Activated CD4-positive, alpha-beta T cell treated with anti-CD3 and anti-CD28 coated beads, Interleukin-2, amount 10 ng/mL, durations not matched to agents 24 days and 14 days (primary cell): Measurements from ENCODE around the gene RNF183. TPM values are rescaled to one million over a fixed set of nuclear protein-coding genes. Genes with fewer than 3 reads are reported as not detected.

Source experiments
- DNase-seq: peaks from one replicate; pipeline ENCODE4 v3.0.0; 2022
- H3K27ac Mint-ChIP-seq: one replicate; pipeline ENCODE4 v1.8.0; 2022; ENCODE audit warnings: mild to moderate bottlenecking, mixed read lengths
- H3K27me3 Mint-ChIP-seq: one replicate; pipeline ENCODE4 v1.8.0; 2022; ENCODE audit warnings: mixed read lengths
- H3K36me3 Mint-ChIP-seq: one replicate; pipeline ENCODE4 v1.8.0; 2022; ENCODE audit warnings: low read depth, mild to moderate bottlenecking, mixed read lengths
- H3K4me1 Mint-ChIP-seq: one replicate; pipeline ENCODE4 v1.8.0; 2021; ENCODE audit warnings: mixed read lengths
- H3K4me3 Mint-ChIP-seq: one replicate; pipeline ENCODE4 v1.8.0; 2022; ENCODE audit warnings: mild to moderate bottlenecking, moderate library complexity, mixed read lengths
- H3K9me3 Mint-ChIP-seq: one replicate; pipeline ENCODE4 v1.8.0; 2021; ENCODE audit warnings: mixed read lengths
- intact Hi-C: fragments of 100-400 bp; cut with micrococcal nuclease; formaldehyde crosslinking; loops from one replicate; pipeline ENCODE4 v1.15.1; 2023
- total RNA-seq: library from RNA; stranded (reverse); gene quantifications from 2 replicates; pipeline ENCODE4 v1.2.3, GENCODE V29; 2022

RNF183 gene, protein sequence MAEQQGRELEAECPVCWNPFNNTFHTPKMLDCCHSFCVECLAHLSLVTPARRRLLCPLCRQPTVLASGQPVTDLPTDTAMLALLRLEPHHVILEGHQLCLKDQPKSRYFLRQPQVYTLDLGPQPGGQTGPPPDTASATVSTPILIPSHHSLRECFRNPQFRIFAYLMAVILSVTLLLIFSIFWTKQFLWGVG
- total RNA-seq = 0.12 TPM in 1 of 2 replicates, not detected in the other

DNA sequence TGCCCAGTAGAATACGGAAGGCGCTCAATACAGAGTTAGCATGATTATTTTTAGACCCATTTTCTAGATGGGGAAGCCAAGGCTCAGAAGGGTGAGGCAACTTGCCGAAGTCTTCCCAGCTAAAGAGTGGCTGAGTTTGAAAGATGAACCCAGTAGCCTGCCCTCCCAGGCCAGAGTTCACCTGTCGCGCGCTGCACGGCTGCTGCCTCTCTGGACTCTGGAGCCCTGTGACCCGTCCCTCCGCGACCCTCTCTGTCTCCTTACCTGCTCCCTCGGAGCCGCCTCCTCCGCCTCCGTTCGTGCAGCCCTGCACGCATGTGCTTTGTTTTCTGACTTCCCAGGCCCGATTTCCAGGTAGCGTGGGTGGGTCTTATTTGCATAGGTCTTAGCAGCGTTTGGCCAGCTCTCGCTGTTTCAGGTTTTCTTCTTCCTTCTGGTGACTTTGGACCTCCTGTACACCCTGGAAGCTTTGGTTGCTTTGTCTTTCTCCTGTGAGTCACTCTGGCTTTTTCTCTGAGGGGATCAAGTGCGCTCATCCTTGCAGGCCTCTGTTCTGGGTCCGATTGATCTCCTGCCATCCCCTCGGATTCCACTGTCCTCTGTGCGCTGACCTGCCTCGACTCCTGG, at the start of gene RNF183:
RNF183 (minus strand) TSS at position 585 of the 627 bp plus-strand sequence. CDS start 5,192 bp downstream, outside the sequence.
- Mint-ChIP-seq H3K27me3 (peaks cover 17% of the 10 kb centered on the region), H3K4me3 (no peak within 1 kb of the TSS), H3K27ac (no peak within 1 kb of the TSS), H3K36me3 (no peaks in the 10 kb centered on the region), H3K9me3 (no peaks in the 10 kb centered on the region), H3K4me1 (no peaks in the 10 kb centered on the region)
- no peak for DNase-seq
- intact Hi-C loops = no loop called here

DNA sequence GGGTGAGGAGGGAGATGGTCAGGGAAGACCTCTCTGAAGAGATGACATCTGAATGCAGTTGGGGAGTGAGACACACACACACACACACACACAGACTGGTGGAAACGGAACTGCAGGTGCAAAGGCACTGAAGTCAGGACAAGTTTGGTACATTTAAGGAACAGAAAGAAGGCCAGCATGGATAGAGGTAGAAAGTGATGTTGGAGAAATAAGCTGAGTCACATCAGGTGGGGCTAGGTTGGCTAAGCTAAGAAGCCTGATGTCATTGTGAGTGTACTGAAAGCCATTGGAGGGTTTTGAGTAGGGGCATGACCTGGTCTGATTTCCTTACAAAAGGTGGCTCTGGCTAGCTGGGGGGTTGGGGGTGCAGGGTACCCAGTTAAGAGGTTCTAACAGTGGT, 49.2 kb upstream of the RNF183 start:
- Mint-ChIP-seq H3K9me3 (no peaks in the 10 kb centered on the region), H3K4me1 (peaks cover 44% of the 10 kb centered on the region), H3K27me3 (no peaks in the 10 kb centered on the region), H3K36me3 (peaks cover 11% of the 10 kb centered on the region), H3K4me3 (no peak overlapping the region), H3K27ac (peak overlapping the region; percentile 51)
- DNase-seq = no peak
- intact Hi-C loops = no loop called here

DNA sequence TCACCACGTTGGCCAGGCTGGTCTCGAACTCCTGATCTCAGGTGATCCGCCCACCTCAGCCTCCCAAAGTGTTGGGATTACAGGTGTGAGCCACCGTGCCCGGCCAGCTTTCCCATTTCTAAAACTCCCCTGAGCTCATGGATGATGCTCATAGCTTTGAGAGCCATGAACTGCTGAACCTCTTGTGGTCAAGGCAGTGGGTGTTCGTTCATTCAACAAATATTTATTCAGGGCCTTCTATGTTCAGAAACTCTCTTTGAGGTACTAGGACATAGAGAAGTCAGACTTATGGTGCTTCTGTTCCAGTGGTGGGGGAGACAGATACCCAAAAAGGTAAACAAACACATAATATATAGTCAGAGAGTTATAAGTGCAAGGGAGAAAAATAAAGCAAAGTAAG, 48.8 kb upstream of the RNF183 start:
- Mint-ChIP-seq H3K4me1 (peaks cover 48% of the 10 kb centered on the region), H3K4me3 (no peak overlapping the region), H3K36me3 (peaks cover 11% of the 10 kb centered on the region), H3K27ac (peak overlapping the region; percentile 51), H3K27me3 (no peaks in the 10 kb centered on the region), H3K9me3 (no peaks in the 10 kb centered on the region)
- intact Hi-C loops = no loop called here
- DNase-seq = no peak

DNA sequence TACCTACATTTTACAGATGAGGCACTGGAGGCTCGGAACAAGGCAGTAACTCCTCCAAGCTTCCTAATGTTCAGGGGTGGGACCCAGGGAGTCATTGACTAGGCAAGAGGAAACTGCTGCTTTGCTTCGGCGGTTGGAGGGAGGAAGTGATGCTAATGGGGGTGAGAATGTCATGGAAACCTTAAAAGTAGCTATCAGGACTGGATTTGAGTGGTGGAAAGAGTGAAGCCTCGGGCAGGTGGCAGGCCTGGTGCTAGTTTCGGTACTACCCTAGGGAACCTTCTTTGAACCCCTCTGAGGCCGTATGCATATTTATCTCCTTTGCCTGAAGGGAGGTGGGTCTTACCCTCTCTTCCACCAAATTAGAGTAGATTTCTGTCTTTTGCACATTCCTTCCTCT, 47.8 kb upstream of the RNF183 start:
- Mint-ChIP-seq H3K4me3 (peak overlapping the region; percentile 89), H3K27me3 (no peaks in the 10 kb centered on the region), H3K36me3 (peaks cover 4% of the 10 kb centered on the region), H3K9me3 (no peaks in the 10 kb centered on the region), H3K27ac (peak overlapping the region; percentile 90), H3K4me1 (peaks cover 45% of the 10 kb centered on the region)
- DNase-seq = peak; percentile 88
- intact Hi-C loops = loop anchor here (1.0 to 2.0 kb wide), 7 partner anchors 10 to 166 kb away; partner anchors contain the start of genes ALAD, C9orf43, CDC26 and POLE3

DNA sequence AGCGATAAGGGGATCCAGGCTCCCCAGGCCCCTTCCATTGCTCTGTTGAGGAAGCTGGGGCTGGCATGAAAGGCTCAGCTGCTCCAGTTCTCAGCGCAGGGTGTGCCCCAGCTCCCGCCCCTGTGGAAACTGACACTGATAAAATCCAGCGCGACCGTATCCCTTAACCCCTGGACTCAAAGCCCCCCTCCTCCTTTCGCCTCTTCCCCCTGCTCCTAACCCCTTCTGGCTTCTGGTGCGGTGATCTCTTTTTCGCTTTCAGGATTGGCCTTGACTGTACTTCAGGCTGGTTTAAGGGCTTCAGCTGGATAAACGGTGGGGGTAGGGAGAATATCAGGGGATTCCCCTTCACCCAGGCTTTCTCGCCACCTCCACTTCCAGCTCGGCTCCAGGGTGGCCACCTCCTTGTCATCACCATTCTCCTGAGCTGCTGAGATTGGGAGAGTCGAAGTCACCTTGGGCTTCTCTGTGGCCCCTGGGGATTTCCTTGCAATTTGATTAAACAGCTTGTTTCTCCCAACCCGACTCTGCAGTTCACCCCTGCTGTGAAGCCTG, 47.0 kb upstream of the RNF183 start:
- intact Hi-C loops = loop anchor here (1.0 to 2.0 kb wide), 3 partner anchors 10 to 167 kb away; partner anchors contain the start of genes CDC26, PRPF4 and WDR31
- Mint-ChIP-seq H3K9me3 (no peaks in the 10 kb centered on the region), H3K36me3 (peaks cover 4% of the 10 kb centered on the region), H3K4me1 (peaks cover 53% of the 10 kb centered on the region), H3K27ac (peak overlapping the region; percentile 90), H3K27me3 (no peaks in the 10 kb centered on the region), H3K4me3 (peak overlapping the region; percentile 89)
- peak; percentile 78 for DNase-seq

DNA sequence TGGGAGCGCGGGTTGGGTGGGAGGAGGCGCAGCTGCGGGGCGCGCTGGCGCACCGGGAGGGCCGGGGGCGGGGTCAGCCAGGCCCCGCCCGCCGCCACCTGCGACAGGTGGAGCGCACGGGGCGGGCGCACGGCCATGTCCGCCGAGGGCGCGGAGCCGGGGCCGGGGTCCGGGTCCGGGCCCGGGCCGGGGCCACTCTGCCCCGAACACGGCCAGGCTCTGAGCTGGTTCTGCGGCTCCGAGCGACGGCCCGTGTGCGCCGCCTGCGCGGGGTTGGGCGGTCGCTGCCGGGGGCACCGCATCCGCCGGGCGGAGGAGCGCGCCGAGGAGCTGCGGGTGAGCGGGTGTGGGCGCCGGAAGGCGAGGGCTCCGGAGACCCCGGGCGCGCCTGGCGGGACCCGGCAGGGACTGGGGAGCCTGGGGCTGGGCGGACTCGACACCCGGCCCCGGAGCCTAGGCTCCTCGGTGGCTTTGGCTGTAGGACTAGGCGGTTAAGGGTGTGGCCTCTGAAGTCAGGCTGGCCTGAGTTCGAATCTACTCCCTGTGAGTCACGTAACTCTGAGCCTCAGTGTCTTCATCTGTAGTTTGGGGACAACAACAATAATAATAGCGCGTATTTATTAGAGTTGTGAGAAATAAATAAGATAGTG, 46.4 kb upstream of the RNF183 start, which contains the start of gene BSPRY:
BSPRY (plus strand) TSS at position 97 of the 650 bp plus-strand sequence; CDS start at position 136, 39 bp downstream.
- peaks cover 56% of the 10 kb centered on the region for H3K4me1 Mint-ChIP-seq
- H3K36me3 Mint-ChIP-seq = peaks cover 4% of the 10 kb centered on the region
- intact Hi-C loops = loop anchor here (1.0 to 5.0 kb wide), 4 partner anchors 9 to 167 kb away; partner anchors contain the start of genes CDC26, PRPF4 and WDR31
- H3K27me3 Mint-ChIP-seq = no peaks in the 10 kb centered on the region
- H3K9me3 Mint-ChIP-seq = no peaks in the 10 kb centered on the region
- H3K27ac Mint-ChIP-seq = peak within 1 kb of the TSS; percentile 90
- peak; percentile 87 for DNase-seq
- H3K4me3 Mint-ChIP-seq = peak within 1 kb of the TSS; percentile 89

DNA sequence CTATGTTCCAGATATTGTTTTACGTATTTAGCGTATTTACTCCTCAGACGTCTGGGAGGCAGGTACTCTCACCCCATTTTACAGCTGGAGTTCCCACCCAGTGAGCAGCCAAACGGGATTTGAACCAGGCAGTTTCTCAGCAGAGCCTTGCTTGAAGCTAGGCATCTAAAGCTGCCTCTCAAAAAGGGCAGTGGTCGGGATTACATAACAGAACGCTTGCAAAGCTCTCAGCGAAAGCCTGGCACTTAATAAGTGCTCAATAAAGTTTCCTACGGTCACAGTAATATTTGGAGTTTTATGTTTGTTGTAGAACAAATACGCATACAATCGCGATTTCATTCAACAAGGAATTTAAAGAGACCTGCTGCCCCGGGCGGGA, 45.9 kb upstream of the RNF183 start:
- Mint-ChIP-seq H3K27me3 (no peaks in the 10 kb centered on the region), H3K27ac (peak overlapping the region; percentile 81), H3K9me3 (no peaks in the 10 kb centered on the region), H3K36me3 (peaks cover 4% of the 10 kb centered on the region), H3K4me3 (peak overlapping the region; percentile 75), H3K4me1 (peaks cover 56% of the 10 kb centered on the region)
- no peak for DNase-seq
- intact Hi-C loops = loop anchor here (5.0 kb wide), 1 partner anchor 37 kb away; no protein-coding TSS in a partner anchor

DNA sequence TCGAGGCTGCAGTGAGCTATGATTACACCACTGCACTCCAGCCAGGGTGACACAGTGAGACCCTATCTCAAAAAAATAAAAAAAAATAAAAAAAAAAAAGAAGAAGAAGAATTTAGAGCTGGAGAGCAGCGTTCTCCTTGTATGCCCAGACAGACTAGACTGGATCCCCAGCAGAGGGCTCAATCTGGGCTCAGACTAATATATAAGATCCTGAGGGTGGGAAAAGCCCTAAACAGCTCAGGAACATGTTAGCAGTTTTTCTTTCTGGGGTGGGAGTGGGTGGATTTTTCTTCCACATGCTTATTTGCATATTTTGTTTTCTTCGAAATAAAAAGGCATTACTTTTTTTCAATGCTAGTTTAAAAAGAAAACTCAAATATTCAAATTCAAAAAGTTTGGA, 45.3 kb upstream of the RNF183 start:
- no peak for DNase-seq
- H3K27me3 Mint-ChIP-seq = no peaks in the 10 kb centered on the region
- intact Hi-C loops = loop anchor here (5.0 kb wide), 1 partner anchor 36 kb away; no protein-coding TSS in a partner anchor
- H3K4me3 Mint-ChIP-seq = peak overlapping the region; percentile 48
- no peaks in the 10 kb centered on the region for H3K9me3 Mint-ChIP-seq
- peaks cover 4% of the 10 kb centered on the region for H3K36me3 Mint-ChIP-seq
- peaks cover 61% of the 10 kb centered on the region for H3K4me1 Mint-ChIP-seq
- no peak overlapping the region for H3K27ac Mint-ChIP-seq

DNA sequence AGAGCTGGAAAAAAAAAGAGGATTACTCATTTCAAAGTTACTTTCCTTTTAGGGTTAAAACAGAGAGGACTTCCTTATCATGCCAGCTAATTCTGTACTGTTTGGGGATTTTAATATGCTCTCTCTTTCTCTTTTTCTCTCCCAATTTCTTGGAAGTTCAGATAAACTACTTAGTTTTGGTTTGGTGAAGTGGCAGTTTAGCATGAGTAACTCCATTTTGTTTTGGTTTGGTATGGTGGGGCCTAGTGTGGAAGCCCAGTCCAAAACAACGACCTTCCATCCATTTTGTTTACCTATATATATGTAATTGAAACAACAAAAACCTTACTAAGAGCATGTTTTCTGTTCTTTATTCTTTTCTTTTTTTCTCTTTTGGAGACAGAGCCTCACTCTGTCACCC, 42.5 kb upstream of the RNF183 start:
- DNase-seq = no peak
- peaks cover 60% of the 10 kb centered on the region for H3K4me1 Mint-ChIP-seq
- H3K27me3 Mint-ChIP-seq = no peaks in the 10 kb centered on the region
- H3K27ac Mint-ChIP-seq = peak overlapping the region; percentile 43
- no peaks in the 10 kb centered on the region for H3K9me3 Mint-ChIP-seq
- intact Hi-C loops = loop anchor here (5.0 kb wide), 1 partner anchor 33 kb away; no protein-coding TSS in a partner anchor
- no peaks in the 10 kb centered on the region for H3K36me3 Mint-ChIP-seq
- no peak overlapping the region for H3K4me3 Mint-ChIP-seq

DNA sequence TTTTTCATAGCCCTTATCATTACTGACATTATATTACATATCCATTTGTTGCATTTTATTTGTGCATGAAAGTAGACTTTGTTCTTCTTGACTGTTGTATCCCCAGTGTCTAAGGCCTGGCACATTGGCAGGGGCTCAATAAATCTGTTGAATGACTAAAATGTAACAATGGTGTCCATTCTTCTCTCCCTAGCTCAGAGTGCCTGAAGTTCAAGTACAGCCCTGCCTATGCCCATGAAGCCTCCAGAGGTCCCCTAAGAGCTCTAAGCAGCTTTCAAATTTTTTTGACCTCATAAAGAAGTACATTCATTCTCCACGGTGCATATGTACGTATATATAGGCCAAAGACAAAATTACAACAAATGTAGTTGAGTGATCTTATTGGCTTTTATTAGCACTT, 42.0 kb upstream of the RNF183 start:
- Mint-ChIP-seq H3K27me3 (no peaks in the 10 kb centered on the region), H3K27ac (peak overlapping the region; percentile 43), H3K4me3 (no peak overlapping the region), H3K4me1 (peaks cover 60% of the 10 kb centered on the region), H3K9me3 (no peaks in the 10 kb centered on the region), H3K36me3 (no peaks in the 10 kb centered on the region)
- intact Hi-C loops = loop anchor here (5.0 kb wide), 1 partner anchor 33 kb away; no protein-coding TSS in a partner anchor
- no peak for DNase-seq

DNA sequence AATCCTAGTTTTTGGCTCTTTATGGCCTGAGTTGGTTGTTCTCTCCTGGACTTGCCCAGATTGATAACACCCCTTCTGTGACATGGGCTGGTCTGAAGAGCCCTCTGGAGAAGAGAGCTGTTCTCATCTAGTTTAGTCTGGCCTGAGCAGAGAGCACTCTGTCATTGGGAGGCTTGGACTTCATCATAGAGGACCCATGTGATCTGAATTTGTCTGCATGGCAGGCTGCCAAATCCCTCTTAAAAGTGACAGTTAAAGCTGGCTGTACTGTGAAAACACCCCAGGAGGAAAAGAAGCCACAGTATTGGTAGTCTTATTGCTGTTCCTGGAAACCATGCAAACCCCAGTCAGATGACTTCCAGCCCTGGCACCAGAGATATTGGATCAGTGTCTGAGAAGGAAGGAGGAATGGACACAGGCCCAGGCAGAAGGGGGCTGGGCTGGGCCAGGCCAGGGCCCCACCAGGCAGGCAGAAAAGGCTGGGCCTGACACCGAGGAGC, 40.6 kb upstream of the RNF183 start:
- Mint-ChIP-seq H3K4me1 (peaks cover 59% of the 10 kb centered on the region), H3K27me3 (no peaks in the 10 kb centered on the region), H3K36me3 (no peaks in the 10 kb centered on the region), H3K9me3 (no peaks in the 10 kb centered on the region), H3K4me3 (no peak overlapping the region), H3K27ac (peak overlapping the region; percentile 74)
- intact Hi-C loops = loop anchor here (5.0 kb wide), 2 partner anchors 121 to 169 kb away; partner anchors contain the start of genes FKBP15 and SLC31A1
- DNase-seq = peak; percentile 72

DNA sequence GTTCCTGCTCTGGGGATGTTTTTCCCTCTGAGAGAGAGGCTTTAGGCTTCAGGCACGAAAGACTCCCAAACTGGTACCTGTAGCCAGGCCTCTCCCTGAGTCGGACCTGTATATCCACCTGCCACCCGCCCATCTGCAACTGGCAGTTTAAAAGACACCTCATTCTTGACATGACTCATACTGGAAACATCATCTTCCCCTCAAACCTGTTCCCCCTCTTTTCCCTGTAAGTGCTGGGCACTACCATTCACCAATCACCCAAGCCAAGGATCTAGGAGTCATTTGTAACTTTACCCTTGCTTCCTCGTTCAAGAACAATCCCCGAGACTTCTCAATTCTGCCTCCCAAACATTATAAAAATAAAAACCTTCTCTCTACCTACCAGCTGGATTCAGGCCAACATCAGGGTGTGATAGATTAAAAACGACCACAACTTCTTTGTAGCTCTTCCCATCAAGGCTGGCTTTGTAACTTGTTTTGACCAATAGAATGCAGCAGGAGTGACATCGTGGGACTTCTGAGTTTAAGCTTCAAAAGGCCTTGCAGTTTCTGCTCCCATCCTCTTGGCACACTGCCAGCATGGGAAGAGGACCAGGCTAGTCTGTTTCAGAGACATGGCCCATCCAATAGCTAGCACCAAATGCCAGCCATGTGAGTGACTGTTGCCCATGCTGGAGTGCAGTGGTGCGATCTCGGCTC, 38.7 kb upstream of the RNF183 start:
- intact Hi-C loops = loop anchor here (2.0 to 5.0 kb wide), 4 partner anchors 35 to 170 kb away; partner anchors contain the start of genes ALAD, FKBP15, HDHD3 and SLC31A1
- Mint-ChIP-seq H3K4me1 (peaks cover 48% of the 10 kb centered on the region), H3K9me3 (no peaks in the 10 kb centered on the region), H3K27ac (peak overlapping the region; percentile 78), H3K4me3 (peak overlapping the region; percentile 54), H3K36me3 (no peaks in the 10 kb centered on the region), H3K27me3 (no peaks in the 10 kb centered on the region)
- DNase-seq = peak; percentile 74
